H9 (cell line): ENCODE data around the gene HS3ST6. TPM values are rescaled to one million over a fixed set of nuclear protein-coding genes. Genes with fewer than 3 reads are reported as not detected.

Experiments
- DNase-seq: peaks from one replicate; pipeline ENCODE4 v3.0.0-alpha.2; 2017
- H2AFZ ChIP-seq: one replicate; pipeline ENCODE4 v1.6.1; 2013; ENCODE audit warnings: mild to moderate bottlenecking, low read length, control low read depth, moderate library complexity
- H2AK5ac ChIP-seq: 2 replicates; pipeline ENCODE4 v1.6.1; 2013; ENCODE audit warnings: low read length, control low read depth, mixed read lengths; ENCODE audit not compliant: insufficient read length
- H2BK120ac ChIP-seq: one replicate; pipeline ENCODE4 v1.6.1; 2013; ENCODE audit warnings: low read depth, mild to moderate bottlenecking, low read length, control low read depth, inconsistent platforms; ENCODE audit not compliant: poor library complexity, severe bottlenecking
- H2BK12ac ChIP-seq: 2 replicates; pipeline ENCODE4 v1.6.1; 2013; ENCODE audit warnings: low read length, control low read depth, mixed read lengths, low read depth; ENCODE audit not compliant: insufficient read length
- H2BK15ac ChIP-seq: 2 replicates; pipeline ENCODE4 v1.6.1; 2013; ENCODE audit warnings: low read depth, low read length, control low read depth
- H2BK20ac ChIP-seq: one replicate; pipeline ENCODE4 v1.6.1; 2013; ENCODE audit warnings: low read depth, mild to moderate bottlenecking, low read length, control low read depth, inconsistent platforms; ENCODE audit not compliant: poor library complexity, severe bottlenecking
- H2BK5ac ChIP-seq: 2 replicates; pipeline ENCODE4 v1.6.1; 2013; ENCODE audit warnings: low read length, control low read depth, mixed read lengths; ENCODE audit not compliant: insufficient read length
- H3K14ac ChIP-seq: 2 replicates; pipeline ENCODE4 v1.6.1; 2013; ENCODE audit warnings: low read length, control low read depth; ENCODE audit not compliant: insufficient read depth
- H3K18ac ChIP-seq: 2 replicates; pipeline ENCODE4 v1.6.1; 2013; ENCODE audit warnings: low read depth, mild to moderate bottlenecking, mixed read lengths, low read length, control low read depth; ENCODE audit not compliant: insufficient read length
- H3K23ac ChIP-seq: 2 replicates; pipeline ENCODE4 v1.6.1; 2013; ENCODE audit warnings: low read length, control low read depth, mixed read lengths, low read depth; ENCODE audit not compliant: insufficient read length
- H3K23me2 ChIP-seq: 2 replicates; pipeline ENCODE4 v1.6.1; 2013; ENCODE audit warnings: low read depth, mild to moderate bottlenecking, mixed read lengths, low read length, control low read depth; ENCODE audit not compliant: insufficient read length, poor library complexity, severe bottlenecking
- H3K27ac ChIP-seq: 2 replicates; pipeline ENCODE4 v1.5.1; 2013; ENCODE audit warnings: low read length, control low read depth, mixed read lengths, low read depth; ENCODE audit not compliant: insufficient read length
- H3K27me3 ChIP-seq: 2 replicates; pipeline ENCODE4 v1.6.1; 2013; ENCODE audit warnings: low read length, control low read depth, inconsistent platforms; ENCODE audit not compliant: insufficient read depth
- H3K4ac ChIP-seq: 2 replicates; pipeline ENCODE4 v1.6.1; 2013; ENCODE audit warnings: low read depth, mild to moderate bottlenecking, control low read depth, inconsistent platforms, low read length, moderate library complexity
- H3K4me1 ChIP-seq: 2 replicates; pipeline ENCODE4 v1.6.1; 2013; ENCODE audit warnings: low read length, control low read depth, inconsistent platforms; ENCODE audit not compliant: insufficient read depth
- H3K4me2 ChIP-seq: 2 replicates; pipeline ENCODE4 v1.6.1; 2013; ENCODE audit warnings: low read length, control low read depth, mixed read lengths; ENCODE audit not compliant: insufficient read length, insufficient read depth
- H3K56ac ChIP-seq: 2 replicates; pipeline ENCODE4 v1.6.1; 2013; ENCODE audit warnings: low read depth, mild to moderate bottlenecking, mixed read lengths, low read length, control low read depth; ENCODE audit not compliant: insufficient read length
- H3K79me1 ChIP-seq: 2 replicates; pipeline ENCODE4 v1.6.1; 2013; ENCODE audit warnings: low read depth, mild to moderate bottlenecking, moderate library complexity, low read length, control low read depth, inconsistent platforms; ENCODE audit not compliant: insufficient read depth, poor library complexity, severe bottlenecking
- H3K79me2 ChIP-seq: 2 replicates; pipeline ENCODE4 v1.6.1; 2013; ENCODE audit warnings: low read length, control low read depth, inconsistent platforms; ENCODE audit not compliant: insufficient read depth
- H3K9ac ChIP-seq: 2 replicates; pipeline ENCODE4 v1.6.1; 2013; ENCODE audit warnings: low read length, control low read depth, mixed read lengths; ENCODE audit not compliant: insufficient read length; ENCODE audit errors: extremely low read depth
- H3K9me3 ChIP-seq: one replicate; pipeline ENCODE4 v1.6.1; 2013; ENCODE audit warnings: low read depth, low read length, inconsistent platforms; ENCODE audit not compliant: control insufficient read depth
- H3T11ph ChIP-seq: one replicate; pipeline ENCODE4 v1.6.1; 2013; ENCODE audit warnings: mild to moderate bottlenecking, low read length, control low read depth, inconsistent platforms
- H4K20me1 ChIP-seq: one replicate; pipeline ENCODE4 v1.6.1; 2013; ENCODE audit not compliant: control insufficient read depth, insufficient read length, insufficient read depth
- H4K5ac ChIP-seq: 2 replicates; pipeline ENCODE4 v1.6.1; 2013; ENCODE audit warnings: low read depth, mild to moderate bottlenecking, mixed read lengths, low read length, control low read depth; ENCODE audit not compliant: insufficient read length
- H4K8ac ChIP-seq: replicated peaks from 2 replicates; pipeline ENCODE4 v1.6.1; 2013; ENCODE audit warnings: low read length, control low read depth, mixed read lengths, low read depth; ENCODE audit not compliant: insufficient read length
- H4K91ac ChIP-seq: 2 replicates; pipeline ENCODE4 v1.6.1; 2013; ENCODE audit warnings: low read depth, mild to moderate bottlenecking, moderate library complexity, mixed read lengths, low read length, control low read depth; ENCODE audit not compliant: insufficient read length
- H3K27ac Mint-ChIP-seq, 3 experiments: 2 replicates in 2 of 3; 3 replicates in 1 of 3; pipeline ENCODE4 v1.8.0; 2020 to 2021; ENCODE audit warnings: mixed read lengths in 3 of 3, mild to moderate bottlenecking in 1 of 3, moderate library complexity in 1 of 3
- H3K27me3 Mint-ChIP-seq: 2 replicates; pipeline ENCODE4 v1.8.0; 2021; ENCODE audit warnings: low read depth, mild to moderate bottlenecking, moderate library complexity, mixed read lengths
- H3K36me3 Mint-ChIP-seq, 3 experiments: 2 replicates in 2 of 3; 3 replicates in 1 of 3; pipeline ENCODE4 v1.8.0; 2020 to 2021; ENCODE audit warnings: low read depth in 3 of 3, mixed read lengths in 3 of 3; ENCODE audit not compliant: insufficient read depth in 1 of 3
- H3K4me1 Mint-ChIP-seq, 2 experiments: 2 replicates each; pipeline ENCODE4 v1.8.0; 2020; ENCODE audit warnings: mixed read lengths in 2 of 2
- H3K4me3 Mint-ChIP-seq, 2 experiments: 2 replicates in 1 of 2; 3 replicates in 1 of 2; pipeline ENCODE4 v1.8.0; 2020 to 2021; ENCODE audit warnings: mild to moderate bottlenecking in 2 of 2, mixed read lengths in 2 of 2, moderate library complexity in 1 of 2
- H3K9me3 Mint-ChIP-seq, 2 experiments: 2 replicates in 1 of 2; 3 replicates in 1 of 2; pipeline ENCODE4 v1.8.0; 2020; ENCODE audit warnings: mild to moderate bottlenecking in 2 of 2, mixed read lengths in 2 of 2, moderate library complexity in 1 of 2
- WGBS: extraction: QIAGEN DNeasy Blood & Tissue Kit; methylation state at CpG from one replicate; pipeline ENCODE4 v1.1.7; 2013; ENCODE audit warnings: missing lambda C conversion rate, low lambda C conversion rate, mixed read lengths; ENCODE audit not compliant: insufficient read length; ENCODE audit errors: extremely low coverage; 5-methylcytosine and 5-hydroxymethylcytosine counted together
- total RNA-seq: library from RNA; stranded (reverse); gene quantifications from 2 replicates; pipeline ENCODE4 v1.2.1, GENCODE V29; 2021
- TF ChIP-seq, protein P1 (sequence below): fragments of 200-600 bp; sonication (generic); conservative IDR thresholded peaks from 3 replicates; pipeline ENCODE4 v1.8.0; 2021; ENCODE audit warnings: antibody characterized with exemption, mild to moderate bottlenecking

The HS3ST6 gene
- total RNA-seq, 1 experiment from 2014 or later = not detected

DNA sequence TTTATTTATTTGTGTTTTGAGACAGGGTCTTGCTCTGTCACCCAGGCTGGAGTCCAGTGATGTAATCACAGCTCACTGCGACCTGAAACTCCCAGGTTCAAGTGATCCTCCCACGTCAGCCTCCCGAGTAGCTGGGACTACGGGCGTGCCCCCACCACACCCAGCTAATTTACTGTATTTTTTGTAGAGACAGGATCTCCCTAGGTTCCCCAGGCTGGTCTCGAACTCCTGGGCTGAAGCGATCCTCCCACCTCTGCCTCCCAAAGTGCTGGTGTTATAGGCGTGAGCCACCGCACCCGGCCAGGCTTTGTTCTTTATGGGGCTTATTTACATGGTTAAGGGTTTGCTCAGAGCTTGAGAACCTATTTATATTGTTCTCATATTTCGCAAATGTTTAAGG is 40.4 kb downstream of the HS3ST6 start:
- H3K79me2 ChIP-seq = no peaks in the 10 kb centered on the region; the same call in 1 of the 2 replicates
- Mint-ChIP-seq H3K4me3 (no peak overlapping the region), H3K27me3 (peaks cover 52% of the 10 kb centered on the region), H3K4me1 (peaks cover 0 to 5% of the 10 kb centered on the region in 2 experiments; a peak in 2 of 4 replicates), H3K9me3 (no peaks in the 10 kb centered on the region), H3K27ac (no peak overlapping the region), H3K36me3 (no peaks in the 10 kb centered on the region)
- no peak overlapping the region for H3K23ac ChIP-seq
- no peak overlapping the region for H4K5ac ChIP-seq
- H2AFZ ChIP-seq = no peak overlapping the region
- DNase-seq = no peak
- H3K4me1 ChIP-seq = no peaks in the 10 kb centered on the region
- no peak overlapping the region for H2AK5ac ChIP-seq
- H3K23me2 ChIP-seq = no peaks in the 10 kb centered on the region
- no CpG with 5 or more reads among the region's 11 CpGs for WGBS
- H3K18ac ChIP-seq = no peak overlapping the region
- no peak overlapping the region for H3K9ac ChIP-seq
- no peaks in the 10 kb centered on the region for H4K20me1 ChIP-seq
- H3K56ac ChIP-seq = no peak overlapping the region
- no peak overlapping the region for H2BK120ac ChIP-seq
- TF ChIP-seq, protein P1, sequence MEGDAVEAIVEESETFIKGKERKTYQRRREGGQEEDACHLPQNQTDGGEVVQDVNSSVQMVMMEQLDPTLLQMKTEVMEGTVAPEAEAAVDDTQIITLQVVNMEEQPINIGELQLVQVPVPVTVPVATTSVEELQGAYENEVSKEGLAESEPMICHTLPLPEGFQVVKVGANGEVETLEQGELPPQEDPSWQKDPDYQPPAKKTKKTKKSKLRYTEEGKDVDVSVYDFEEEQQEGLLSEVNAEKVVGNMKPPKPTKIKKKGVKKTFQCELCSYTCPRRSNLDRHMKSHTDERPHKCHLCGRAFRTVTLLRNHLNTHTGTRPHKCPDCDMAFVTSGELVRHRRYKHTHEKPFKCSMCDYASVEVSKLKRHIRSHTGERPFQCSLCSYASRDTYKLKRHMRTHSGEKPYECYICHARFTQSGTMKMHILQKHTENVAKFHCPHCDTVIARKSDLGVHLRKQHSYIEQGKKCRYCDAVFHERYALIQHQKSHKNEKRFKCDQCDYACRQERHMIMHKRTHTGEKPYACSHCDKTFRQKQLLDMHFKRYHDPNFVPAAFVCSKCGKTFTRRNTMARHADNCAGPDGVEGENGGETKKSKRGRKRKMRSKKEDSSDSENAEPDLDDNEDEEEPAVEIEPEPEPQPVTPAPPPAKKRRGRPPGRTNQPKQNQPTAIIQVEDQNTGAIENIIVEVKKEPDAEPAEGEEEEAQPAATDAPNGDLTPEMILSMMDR = no peak
- no peak overlapping the region for H2BK12ac ChIP-seq
- H3K4me2 ChIP-seq = no peak overlapping the region
- H4K91ac ChIP-seq = no peak overlapping the region
- no peaks in the 10 kb centered on the region for H3K27me3 ChIP-seq
- no peak overlapping the region for H3K14ac ChIP-seq
- H3T11ph ChIP-seq = no peak overlapping the region
- H3K4ac ChIP-seq = no peak overlapping the region
- no peak overlapping the region for H4K8ac ChIP-seq
- no peaks in the 10 kb centered on the region for H3K9me3 ChIP-seq
- H3K79me1 ChIP-seq = no peaks in the 10 kb centered on the region
- H2BK15ac ChIP-seq = no peak overlapping the region
- no peak overlapping the region for H3K27ac ChIP-seq
- H2BK20ac ChIP-seq = no peak overlapping the region
- no peak overlapping the region for H2BK5ac ChIP-seq
